ENCODE data around the gene DPM3.
"Not testable (repeated sequence)": the region's sequence is repeated elsewhere in the genome, so short reads cannot be mapped to it uniquely, and the experiment has no call there.

DPM3 gene

GRCh38 chr1:155123801-155124200, 16.5 kb downstream of the DPM3 start:
- DNase-seq = no peak

- no peak for DNase-seq
Observed at GRCh38 chr1:155122308-155122707, 18.0 kb downstream of the DPM3 start.

GRCh38 chr1:155121249-155121648, 19.1 kb downstream of the DPM3 start:
- no peak for DNase-seq

- no peak for DNase-seq
Observed at GRCh38 chr1:155120253-155120652, 20.1 kb downstream of the DPM3 start.

- not testable (repeated sequence) for DNase-seq
Observed at GRCh38 chr1:155118090-155118489, 22.2 kb downstream of the DPM3 start.

GRCh38 chr1:155117610-155118009, 22.7 kb downstream of the DPM3 start:
- DNase-seq = no peak

GRCh38 chr1:155116113-155116764, 24.1 kb downstream of the DPM3 start:
- DNase-seq = no peak

GRCh38 chr1:155113450-155113980, 26.8 kb downstream of the DPM3 start:
- DNase-seq = no peak

GRCh38 chr1:155110826-155111225, 29.5 kb downstream of the DPM3 start:
- no peak for DNase-seq

GRCh38 chr1:155110381-155110780, 29.9 kb downstream of the DPM3 start:
- DNase-seq = no peak

- no peak for DNase-seq
Observed at GRCh38 chr1:155108296-155108695, 32.0 kb downstream of the DPM3 start.

- DNase-seq = no peak
Observed at GRCh38 chr1:155107309-155108264, 32.7 kb downstream of the DPM3 start.

GRCh38 chr1:155106862-155107261, 33.5 kb downstream of the DPM3 start:
- no peak for DNase-seq

GRCh38 chr1:155105604-155106011, 34.7 kb downstream of the DPM3 start:
- DNase-seq = no peak

- no peak for DNase-seq
Observed at GRCh38 chr1:155104605-155105534, 35.5 kb downstream of the DPM3 start.

- DNase-seq = no peak
Observed at GRCh38 chr1:155103325-155103724, 37.0 kb downstream of the DPM3 start.

- no peak for DNase-seq
Observed at GRCh38 chr1:155099331-155099730, 41.0 kb downstream of the DPM3 start.

- DNase-seq = no peak
Observed at GRCh38 chr1:155094622-155094948, 45.7 kb downstream of the DPM3 start.

GRCh38 chr1:155093911-155094621, 46.3 kb downstream of the DPM3 start:
- no peak for DNase-seq

GRCh38 chr1:155092641-155093040, 47.7 kb downstream of the DPM3 start:
- DNase-seq = no peak

GRCh38 chr1:155092131-155092530, 48.2 kb downstream of the DPM3 start:
- DNase-seq = no peak

Data from GOT3 (cell line).